ENCODE results near the gene WDR73. TPM values are rescaled to one million over a fixed set of nuclear protein-coding genes. Genes with fewer than 3 reads are reported as not detected.

Gene WDR73
- total and polyA plus RNA-seq, 12 donors, result 8.3 to 45.6 (median 32.8) TPM

DNA sequence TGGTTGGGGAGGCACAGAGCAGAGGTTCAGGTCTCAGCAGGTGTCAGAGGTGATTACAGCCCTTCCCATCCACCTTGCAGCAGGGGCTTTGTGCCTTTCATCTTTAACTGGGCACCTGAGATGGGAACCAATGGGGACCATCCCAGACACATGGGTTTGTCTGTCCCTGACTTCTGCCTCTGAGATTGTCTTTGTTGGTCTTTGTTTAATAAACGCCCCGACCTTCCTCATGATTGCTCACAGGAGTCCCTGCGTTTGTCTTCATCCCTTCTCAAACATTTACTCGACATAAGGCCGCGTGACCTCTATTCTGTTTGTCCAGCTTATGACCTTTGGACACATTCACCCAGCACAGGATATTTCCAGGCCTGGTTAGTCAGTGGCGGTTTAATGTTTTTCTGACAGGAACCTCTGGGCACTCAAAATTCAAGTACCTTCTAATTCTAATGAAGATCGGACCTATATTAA, 47.4 kb downstream of the WDR73 start:
- H3K9me3 ChIP-seq (replicated peaks in 1 of 3), result no peaks in the 10 kb centered on the region
- H3K4me1 ChIP-seq (replicated peaks in 1 of 2), result peaks cover 0 to 19% of the 10 kb centered on the region in 2 donors
- intact Hi-C loops (cut with DNase I), result no loop called here
- 82 to 92% (median 84%) methylated on average over 8 of the region's 8 CpGs for WGBS, 4 donors
- DNase-seq, result no peak
- H3K27ac ChIP-seq, result no peak overlapping the region
- H3K36me3 ChIP-seq (replicated peaks in 1 of 2), result peaks cover 0 to 30% of the 10 kb centered on the region in 2 donors
- no peaks in the 10 kb centered on the region for H3K27me3 ChIP-seq
- no peak overlapping the region for H3K4me3 ChIP-seq
- no peak for TF ChIP-seq POLR2A (IDR thresholded peaks at IDR 0.05)
- TF ChIP-seq, protein P1, sequence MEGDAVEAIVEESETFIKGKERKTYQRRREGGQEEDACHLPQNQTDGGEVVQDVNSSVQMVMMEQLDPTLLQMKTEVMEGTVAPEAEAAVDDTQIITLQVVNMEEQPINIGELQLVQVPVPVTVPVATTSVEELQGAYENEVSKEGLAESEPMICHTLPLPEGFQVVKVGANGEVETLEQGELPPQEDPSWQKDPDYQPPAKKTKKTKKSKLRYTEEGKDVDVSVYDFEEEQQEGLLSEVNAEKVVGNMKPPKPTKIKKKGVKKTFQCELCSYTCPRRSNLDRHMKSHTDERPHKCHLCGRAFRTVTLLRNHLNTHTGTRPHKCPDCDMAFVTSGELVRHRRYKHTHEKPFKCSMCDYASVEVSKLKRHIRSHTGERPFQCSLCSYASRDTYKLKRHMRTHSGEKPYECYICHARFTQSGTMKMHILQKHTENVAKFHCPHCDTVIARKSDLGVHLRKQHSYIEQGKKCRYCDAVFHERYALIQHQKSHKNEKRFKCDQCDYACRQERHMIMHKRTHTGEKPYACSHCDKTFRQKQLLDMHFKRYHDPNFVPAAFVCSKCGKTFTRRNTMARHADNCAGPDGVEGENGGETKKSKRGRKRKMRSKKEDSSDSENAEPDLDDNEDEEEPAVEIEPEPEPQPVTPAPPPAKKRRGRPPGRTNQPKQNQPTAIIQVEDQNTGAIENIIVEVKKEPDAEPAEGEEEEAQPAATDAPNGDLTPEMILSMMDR (IDR thresholded peaks at IDR 0.05), result no peak

- 76 to 89% (median 78%) methylated on average over 2 of the region's 2 CpGs for WGBS, 4 donors
- H3K36me3 ChIP-seq (replicated peaks in 1 of 2), result peaks cover 0 to 30% of the 10 kb centered on the region in 2 donors
- peaks cover 0 to 27% of the 10 kb centered on the region in 2 donors for H3K4me1 ChIP-seq (replicated peaks in 1 of 2)
- TF ChIP-seq, protein P1 (IDR thresholded peaks at IDR 0.05), result no peak
- no peak for TF ChIP-seq POLR2A (IDR thresholded peaks at IDR 0.05)
- intact Hi-C loops (cut with DNase I), result no loop called here
- no peak overlapping the region for H3K4me3 ChIP-seq
- no peak overlapping the region for H3K27ac ChIP-seq
- no peak for DNase-seq
- no peaks in the 10 kb centered on the region for H3K9me3 ChIP-seq (replicated peaks in 1 of 3)
- H3K27me3 ChIP-seq, result no peaks in the 10 kb centered on the region
Observed at GRCh38 chr15:84605554-84605882, 48.6 kb downstream of the WDR73 start.

DNA sequence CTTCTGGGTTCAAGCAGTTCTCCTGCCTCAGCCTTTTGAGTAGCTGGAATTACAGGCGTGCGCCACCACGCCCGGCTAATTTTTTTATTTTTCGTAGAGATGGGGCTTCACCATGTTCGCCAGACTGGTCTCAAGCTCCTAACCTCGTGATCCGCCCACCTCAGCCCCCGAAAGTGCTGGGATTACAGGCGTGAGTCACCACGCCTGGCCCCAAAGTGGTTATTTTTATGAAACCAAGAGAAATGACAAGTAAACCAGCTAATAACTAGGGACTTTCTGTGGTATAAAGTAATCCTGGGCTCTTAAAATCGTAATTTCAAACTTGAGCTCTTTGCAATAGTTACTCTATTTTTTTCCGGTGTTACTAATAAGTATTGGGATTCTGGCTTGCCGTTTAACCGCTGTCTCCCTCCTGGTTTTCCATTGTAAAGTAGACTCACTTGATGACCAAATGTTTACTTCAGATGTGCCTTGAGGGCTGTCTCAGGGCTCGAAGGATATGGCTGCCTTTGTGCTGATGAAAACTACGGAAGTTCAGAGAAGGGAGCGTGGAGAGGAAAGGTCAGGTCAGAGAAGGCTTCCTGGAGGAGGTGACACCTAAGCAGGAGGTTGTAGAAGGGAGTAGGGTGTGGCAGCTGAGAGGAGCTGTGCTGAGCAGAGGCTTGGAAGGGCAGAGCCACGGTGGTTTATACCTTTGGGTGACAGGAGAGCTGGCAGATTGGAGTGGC, 49.1 kb downstream of the WDR73 start:
- WGBS, 4 donors, result 85 to 94% (median 87%) methylated on average over 19 of the region's 19 CpGs
- H3K9me3 ChIP-seq (replicated peaks in 1 of 3), result no peaks in the 10 kb centered on the region
- TF ChIP-seq, protein P1 (IDR thresholded peaks at IDR 0.05), result no peak
- TF ChIP-seq POLR2A (IDR thresholded peaks at IDR 0.05), result no peak
- H3K27me3 ChIP-seq, result no peaks in the 10 kb centered on the region
- DNase-seq, result no peak
- no peak overlapping the region for H3K4me3 ChIP-seq
- no peak overlapping the region for H3K27ac ChIP-seq
- peaks cover under 1 to 28% of the 10 kb centered on the region in 2 donors for H3K4me1 ChIP-seq (replicated peaks in 1 of 2)
- intact Hi-C loops (cut with DNase I), result no loop called here
- peaks cover 0 to 30% of the 10 kb centered on the region in 2 donors for H3K36me3 ChIP-seq (replicated peaks in 1 of 2)

DNA sequence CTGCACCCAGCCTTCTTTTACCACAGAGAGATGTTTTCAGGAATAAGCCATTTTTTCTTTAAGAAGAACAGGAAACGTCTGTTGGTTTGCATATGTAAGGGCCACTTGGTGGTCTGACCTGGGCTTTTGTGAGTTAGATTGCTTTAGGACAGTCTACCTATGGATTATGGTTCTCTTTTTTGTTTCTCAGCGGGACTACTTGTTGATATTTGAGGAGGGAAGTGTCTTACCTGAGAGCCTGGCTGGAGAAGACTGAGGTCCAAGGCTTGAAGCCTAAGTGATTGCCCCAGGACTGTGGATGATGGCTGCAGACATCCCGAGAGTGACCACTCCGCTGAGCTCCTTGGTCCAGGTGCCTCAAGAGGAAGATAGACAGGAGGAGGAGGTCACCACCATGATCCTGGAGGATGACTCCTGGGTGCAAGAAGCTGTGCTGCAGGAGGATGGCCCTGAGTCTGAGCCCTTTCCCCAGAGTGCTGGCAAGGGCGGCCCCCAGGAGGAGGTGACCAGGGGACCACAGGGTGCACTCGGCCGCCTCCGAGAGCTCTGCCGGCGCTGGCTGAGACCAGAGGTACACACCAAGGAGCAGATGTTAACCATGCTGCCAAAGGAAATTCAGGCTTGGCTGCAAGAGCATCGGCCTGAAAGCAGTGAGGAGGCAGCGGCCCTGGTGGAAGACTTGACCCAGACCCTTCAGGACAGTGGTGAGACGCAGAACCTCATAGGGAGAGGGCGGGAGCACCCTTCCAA, 50.3 kb downstream of the WDR73 start:
- peaks cover 0 to 27% of the 10 kb centered on the region in 2 donors for H3K36me3 ChIP-seq (replicated peaks in 1 of 2)
- no peaks in the 10 kb centered on the region for H3K27me3 ChIP-seq
- intact Hi-C loops (cut with DNase I), result no loop called here
- TF ChIP-seq, protein P1 (IDR thresholded peaks at IDR 0.05), result no peak
- TF ChIP-seq POLR2A (IDR thresholded peaks at IDR 0.05), result no peak
- no peak for DNase-seq
- H3K27ac ChIP-seq, result no peak overlapping the region
- no peaks in the 10 kb centered on the region for H3K9me3 ChIP-seq (replicated peaks in 1 of 3)
- 92 to 93% (median 92%) methylated on average over 13 to 14 of the region's 14 CpGs for WGBS, 4 donors
- no peak overlapping the region for H3K4me3 ChIP-seq
- peaks cover 3 to 34% of the 10 kb centered on the region in 2 donors for H3K4me1 ChIP-seq (replicated peaks in 1 of 2)
